ENCODE measurements around the gene DUOXA1. TPM values are rescaled to one million over a fixed set of nuclear protein-coding genes. Genes with fewer than 3 reads are reported as not detected.

DUOXA1 gene
- polyA plus RNA-seq, 1 donor (not counting 4 experiments of a cell fraction or from before 2014, with no cell fraction given), result 15.1 TPM

GRCh38 chr15:45151998-45152828 is 22.5 kb upstream of the DUOXA1 start:
- H3K9me1 ChIP-seq (ENCODE audit: control insufficient read depth, extremely low read depth, insufficient read depth, low read length), result peaks cover 3% of the 10 kb centered on the region
- FAIRE-seq (no peak), DNase-seq (ENCODE audit: low read depth, low spot score) (no peak)
- H3K4me2 ChIP-seq (ENCODE audit: control insufficient read depth, extremely low read depth, insufficient read depth, low read depth, low read length), result no peak overlapping the region
- TF ChIP-seq CTCF (optimal IDR thresholded peaks at IDR 0.05 in 1 of 3, IDR thresholded peaks at IDR 0.05 in 1 of 3, conservative IDR thresholded peaks at IDR 0.05 in 1 of 3; ENCODE audit: extremely low read depth in 1 of 3, insufficient read depth in 2 of 3, low read length in 3 of 3) (no peak), EZH2 (IDR thresholded peaks at IDR 0.05; ENCODE audit: low read length) (no peak)
- no peak overlapping the region for H2AFZ ChIP-seq (ENCODE audit: control insufficient read depth, low read length)
- H3K36me3 ChIP-seq (ENCODE audit: control insufficient read depth in 2 of 2, extremely low read depth in 1 of 2, insufficient read depth in 2 of 2, low read length in 2 of 2), result peaks cover 16 to 27% of the 10 kb centered on the region in 2 experiments
- no peaks in the 10 kb centered on the region for H3K9me3 ChIP-seq (ENCODE audit: control insufficient read depth, low read depth, low read length)
- no peak overlapping the region for H3K9ac ChIP-seq (ENCODE audit: control insufficient read depth, extremely low read depth, insufficient read depth, low read length)
- no peak overlapping the region for H3K4me3 ChIP-seq (ENCODE audit: control insufficient read depth in 2 of 3, extremely low read depth in 1 of 3, insufficient read depth in 2 of 3, low read depth in 1 of 3, low read length in 3 of 3)
- no peaks in the 10 kb centered on the region for H4K20me1 ChIP-seq (ENCODE audit: control insufficient read depth, extremely low read depth, insufficient read depth, low read length)
- H3K79me2 ChIP-seq (ENCODE audit: control insufficient read depth, insufficient read depth, low read length), result no peaks in the 10 kb centered on the region
- dilution Hi-C loops (cut with MboI; ENCODE audit: extremely low pct_ligation_motif_present, low sequenced_read_pairs), result no loop called here
- H3K27ac ChIP-seq (ENCODE audit: control insufficient read depth, insufficient read depth, low read length), result no peak overlapping the region
- H3K4me1 ChIP-seq (ENCODE audit: control insufficient read depth, extremely low read depth, insufficient read depth, low read length), result peaks cover 26% of the 10 kb centered on the region
- H3K27me3 ChIP-seq (ENCODE audit: control insufficient read depth, extremely low read depth, insufficient read depth, low read length), result no peaks in the 10 kb centered on the region

- H3K27ac ChIP-seq (ENCODE audit: control insufficient read depth, insufficient read depth, low read length), result no peak overlapping the region
- no peak overlapping the region for H3K4me2 ChIP-seq (ENCODE audit: control insufficient read depth, extremely low read depth, insufficient read depth, low read depth, low read length)
- H3K9ac ChIP-seq (ENCODE audit: control insufficient read depth, extremely low read depth, insufficient read depth, low read length), result no peak overlapping the region
- no peak for FAIRE-seq
- no peak overlapping the region for H2AFZ ChIP-seq (ENCODE audit: control insufficient read depth, low read length)
- no peaks in the 10 kb centered on the region for H3K79me2 ChIP-seq (ENCODE audit: control insufficient read depth, insufficient read depth, low read length)
- dilution Hi-C loops (cut with MboI; ENCODE audit: extremely low pct_ligation_motif_present, low sequenced_read_pairs), result no loop called here
- H3K9me1 ChIP-seq (ENCODE audit: control insufficient read depth, extremely low read depth, insufficient read depth, low read length), result peaks cover 3% of the 10 kb centered on the region
- H3K27me3 ChIP-seq (ENCODE audit: control insufficient read depth, extremely low read depth, insufficient read depth, low read length), result no peaks in the 10 kb centered on the region
- TF ChIP-seq CTCF (optimal IDR thresholded peaks at IDR 0.05 in 1 of 3, IDR thresholded peaks at IDR 0.05 in 1 of 3, conservative IDR thresholded peaks at IDR 0.05 in 1 of 3; ENCODE audit: extremely low read depth in 1 of 3, insufficient read depth in 2 of 3, low read length in 3 of 3), result no peak
- no peak for TF ChIP-seq EZH2 (IDR thresholded peaks at IDR 0.05; ENCODE audit: low read length)
- H3K36me3 ChIP-seq (ENCODE audit: control insufficient read depth in 2 of 2, extremely low read depth in 1 of 2, insufficient read depth in 2 of 2, low read length in 2 of 2), result peaks cover 24 to 26% of the 10 kb centered on the region in 2 experiments
- H3K9me3 ChIP-seq (ENCODE audit: control insufficient read depth, low read depth, low read length), result no peaks in the 10 kb centered on the region
- peaks cover 26% of the 10 kb centered on the region for H3K4me1 ChIP-seq (ENCODE audit: control insufficient read depth, extremely low read depth, insufficient read depth, low read length)
- no peaks in the 10 kb centered on the region for H4K20me1 ChIP-seq (ENCODE audit: control insufficient read depth, extremely low read depth, insufficient read depth, low read length)
- no peak overlapping the region for H3K4me3 ChIP-seq (ENCODE audit: control insufficient read depth in 2 of 3, extremely low read depth in 1 of 3, insufficient read depth in 2 of 3, low read depth in 1 of 3, low read length in 3 of 3)
- DNase-seq (ENCODE audit: low read depth, low spot score), result no peak
Observed at GRCh38 chr15:45150997-45151396, 21.3 kb upstream of the DUOXA1 start.

Data from keratinocyte (primary cell).